Spleen (tissue), 11 donors: ENCODE results near the gene CASP8. TPM values are rescaled to one million over a fixed set of nuclear protein-coding genes. Genes with fewer than 3 reads are reported as not detected.

ENCODE experiments used
- DNase-seq: peaks from one replicate; pipeline ENCODE4 v3.0.0-alpha.2; 2020
- H3K27ac ChIP-seq, 8 donors: fragments of 200-600 bp; sonication (generic) in 7 of 8; 1 replicate in 4 of 8; 2 replicates in 4 of 8; pipeline versions ENCODE4 v1.5.0 to v1.8.0; 2016 to 2021; ENCODE audit warnings: inconsistent platforms in 4 of 8, mild to moderate bottlenecking in 4 of 8, moderate library complexity in 1 of 8
- H3K27me3 ChIP-seq, 7 donors: fragments of 200-600 bp; sonication (generic) in 6 of 7; replicated peaks in 1 of 7; 1 replicate in 4 of 7; 2 replicates in 3 of 7; pipeline versions ENCODE4 v1.5.0 to v1.8.0; 2016 to 2021; ENCODE audit warnings: inconsistent platforms in 3 of 7, mild to moderate bottlenecking in 1 of 7
- H3K36me3 ChIP-seq, 6 donors: fragments of 200-600 bp; sonication (generic) in 5 of 6; 1 replicate in 4 of 6; 2 replicates in 2 of 6; pipeline versions ENCODE4 v1.5.0 to v1.8.0; 2016 to 2021; ENCODE audit warnings: inconsistent platforms in 2 of 6
- H3K4me1 ChIP-seq, 6 donors: fragments of 200-600 bp; sonication (generic) in 5 of 6; 1 replicate in 3 of 6; 2 replicates in 3 of 6; pipeline versions ENCODE4 v1.5.0 to v1.8.0; 2016 to 2021; ENCODE audit warnings: inconsistent platforms in 3 of 6
- H3K4me3 ChIP-seq, 8 donors: fragments of 200-600 bp; sonication (generic) in 7 of 8; 1 replicate in 4 of 8; 2 replicates in 4 of 8; pipeline versions ENCODE4 v1.5.0 to v1.8.0; 2016 to 2021; ENCODE audit warnings: inconsistent platforms in 4 of 8, mild to moderate bottlenecking in 4 of 8, moderate library complexity in 2 of 8
- H3K9me3 ChIP-seq, 8 donors: fragments of 200-600 bp; sonication (generic) in 7 of 8; 1 replicate in 4 of 8; 2 replicates in 4 of 8; pipeline versions ENCODE4 v1.5.0 to v1.8.0; 2016 to 2021; ENCODE audit warnings: inconsistent platforms in 4 of 8
- POLR2A ChIP-seq, 3 donors: fragments of 450-650 bp; IDR thresholded peaks; one replicate each; pipeline ENCODE4 v1.5.1; 2017; ENCODE audit warnings: antibody characterized with exemption in 3 of 3, mild to moderate bottlenecking in 1 of 3
- POLR2AphosphoS5 ChIP-seq, 3 donors: sonication (generic); formaldehyde crosslinking; IDR thresholded peaks; one replicate each; pipeline ENCODE4 v1.5.1; 2017; ENCODE audit warnings: antibody characterized with exemption in 3 of 3
- WGBS, 5 donors: extraction: QIAGEN DNeasy Blood & Tissue Kit in 3 of 5; methylation state at CpG; one replicate each; pipeline versions ENCODE4 v1.1.5 to v1.1.7; 2013 to 2018; 5-methylcytosine and 5-hydroxymethylcytosine counted together
- intact Hi-C: fragments of 100-400 bp; cut with DNase I; formaldehyde crosslinking; loops from one replicate; pipeline ENCODE4 v1.15.0; 2023; ENCODE audit warnings: low total_unique reads
- polyA plus RNA-seq, 3 donors: library from polyadenylated mRNA; stranded (reverse); fragments of 200-250 nt; gene quantifications; one replicate each; pipeline ENCODE4 v1.2.1, GENCODE V29; 2013
- total RNA-seq, 7 donors: library from RNA; depleted of rRNA in 3 of 7; stranded (reverse); fragments of >200 nt in 3 of 7; fragmentation: NEBNext Ultra II Directional in 4 of 7; extraction: Animal tissue kit (Norgen Biotek cat#: 25700) in 4 of 7; gene quantifications; one replicate each; pipeline versions ENCODE4 v1.1.0 to v1.2.1, GENCODE V29; 2016 to 2021
- TF ChIP-seq, protein P1 (sequence below), 11 experiments: fragments of 200-600 bp in 7 of 11; fragments of 450-650 bp in 4 of 11; sonication (generic) in 4 of 11; IDR thresholded peaks in 8 of 11; conservative IDR thresholded peaks in 3 of 11; 1 replicate in 7 of 11; 2 replicates in 4 of 11; pipeline versions ENCODE4 v1.4.0 to v1.8.0; 2016 to 2021; ENCODE audit warnings: antibody characterized with exemption in 11 of 11, inconsistent platforms in 4 of 11, mild to moderate bottlenecking in 1 of 11
- donor health status: healthy with polysubstance abuse.
- donor health status: DM: no; HTN: no; CAD: no; lungs with moderate emphysema.
- donor health status: DM: no; HTN: no; CAD: no.
- donor health status: Bipolar disorder and iron deficiency.
- donor health status: healthy.
- donor health status: DM: no; HTN: no; CAD: no.
- donor health status: DM: yes; HTN: yes; CAD: no.

The CASP8 gene
- total and polyA plus RNA-seq, 10 donors = 20.3 to 100 (median 78.7) TPM

DNA sequence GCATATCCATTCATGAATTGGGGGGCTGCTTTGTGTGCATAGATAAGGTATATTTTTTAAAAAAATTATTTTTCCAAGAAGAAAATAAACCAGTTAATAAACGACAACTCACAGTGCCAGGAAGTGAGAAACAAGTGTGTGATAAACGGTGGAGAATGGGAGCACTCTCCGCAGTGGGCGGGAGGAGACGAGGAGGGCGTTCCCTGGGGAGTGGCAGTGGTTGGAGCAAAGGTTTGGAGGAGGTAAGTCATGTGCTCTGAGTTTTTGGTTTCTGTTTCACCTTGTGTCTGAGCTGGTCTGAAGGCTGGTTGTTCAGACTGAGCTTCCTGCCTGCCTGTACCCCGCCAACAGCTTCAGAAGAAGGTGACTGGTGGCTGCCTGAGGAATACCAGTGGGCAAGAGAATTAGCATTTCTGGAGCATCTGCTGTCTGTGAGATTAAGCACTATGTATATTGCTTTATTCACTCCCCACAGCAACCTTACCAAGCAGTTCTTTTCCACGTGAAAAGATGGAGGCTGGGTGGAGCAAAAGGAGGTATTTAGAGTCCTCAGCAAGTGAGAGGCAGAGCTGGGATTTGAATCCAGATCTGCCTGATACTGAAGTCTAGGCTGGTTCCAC is 27.0 kb upstream of the CASP8 start:
- Histone ChIP-seq H3K4me1 (peaks cover 40 to 81% (median 65%) of the 10 kb centered on the region in 6 donors), H3K4me3 (peak overlapping the region; percentile 53 to 83 (median 56)), H3K27me3 (no peaks in the 10 kb centered on the region), H3K27ac (peak overlapping the region; percentile 74 to 92 (median 89)), H3K36me3 (peaks cover 0 to 9% (median 0%) of the 10 kb centered on the region in 6 donors), H3K9me3 (no peaks in the 10 kb centered on the region)
- peak; percentile 93 for DNase-seq
- TF ChIP-seq, protein P1, sequence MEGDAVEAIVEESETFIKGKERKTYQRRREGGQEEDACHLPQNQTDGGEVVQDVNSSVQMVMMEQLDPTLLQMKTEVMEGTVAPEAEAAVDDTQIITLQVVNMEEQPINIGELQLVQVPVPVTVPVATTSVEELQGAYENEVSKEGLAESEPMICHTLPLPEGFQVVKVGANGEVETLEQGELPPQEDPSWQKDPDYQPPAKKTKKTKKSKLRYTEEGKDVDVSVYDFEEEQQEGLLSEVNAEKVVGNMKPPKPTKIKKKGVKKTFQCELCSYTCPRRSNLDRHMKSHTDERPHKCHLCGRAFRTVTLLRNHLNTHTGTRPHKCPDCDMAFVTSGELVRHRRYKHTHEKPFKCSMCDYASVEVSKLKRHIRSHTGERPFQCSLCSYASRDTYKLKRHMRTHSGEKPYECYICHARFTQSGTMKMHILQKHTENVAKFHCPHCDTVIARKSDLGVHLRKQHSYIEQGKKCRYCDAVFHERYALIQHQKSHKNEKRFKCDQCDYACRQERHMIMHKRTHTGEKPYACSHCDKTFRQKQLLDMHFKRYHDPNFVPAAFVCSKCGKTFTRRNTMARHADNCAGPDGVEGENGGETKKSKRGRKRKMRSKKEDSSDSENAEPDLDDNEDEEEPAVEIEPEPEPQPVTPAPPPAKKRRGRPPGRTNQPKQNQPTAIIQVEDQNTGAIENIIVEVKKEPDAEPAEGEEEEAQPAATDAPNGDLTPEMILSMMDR (IDR thresholded peaks at IDR 0.05 in 8 of 11, conservative IDR thresholded peaks at IDR 0.05 in 3 of 11) = peak in 5 of 11 experiments; percentile 9 to 39 (median 21)
- peak in 2 of 3 donors; percentile 17 to 69 for TF ChIP-seq POLR2A (IDR thresholded peaks at IDR 0.05)
- TF ChIP-seq POLR2AphosphoS5 (IDR thresholded peaks at IDR 0.05) = peak; percentile 3 to 93 (median 84)
- WGBS, 5 donors = 6 to 17% (median 8%) methylated on average over 8 of the region's 8 CpGs
- intact Hi-C loops = loop anchor here (2.0 kb wide), 1 partner anchor 51 kb away; the partner anchor contains the start of gene CASP10

GRCh38 chr2:201233812-201234662 is 26.3 kb upstream of the CASP8 start:
- H3K27ac ChIP-seq = peak overlapping the region; percentile 74 to 92 (median 89)

GRCh38 chr2:201234663-201235135 is 25.6 kb upstream of the CASP8 start:
- Histone ChIP-seq H3K27ac (peak overlapping the region in 7 of 8 donors; percentile 84 to 92 (median 89)), H3K9me3 (no peaks in the 10 kb centered on the region), H3K36me3 (peaks cover 0 to 18% (median 0%) of the 10 kb centered on the region in 6 donors), H3K4me1 (peaks cover 40 to 81% (median 70%) of the 10 kb centered on the region in 6 donors), H3K4me3 (peak overlapping the region; percentile 53 to 83 (median 56)), H3K27me3 (no peaks in the 10 kb centered on the region)
- intact Hi-C loops = no loop called here
- WGBS, 5 donors = 25 to 39% (median 32%) methylated on average over 3 of the region's 3 CpGs
- no peak for DNase-seq
- TF ChIP-seq, protein P1 (IDR thresholded peaks at IDR 0.05 in 8 of 11, conservative IDR thresholded peaks at IDR 0.05 in 3 of 11) = no peak

More at GRCh38 chr2:201233812-201234662, 26.3 kb upstream of the CASP8 start:
- Histone ChIP-seq H3K4me3 (peak overlapping the region; percentile 53 to 83 (median 56)), H3K36me3 (peaks cover 0 to 12% (median 0%) of the 10 kb centered on the region in 6 donors), H3K9me3 (no peaks in the 10 kb centered on the region), H3K27me3 (no peaks in the 10 kb centered on the region), H3K4me1 (peaks cover 40 to 78% (median 66%) of the 10 kb centered on the region in 6 donors)
- peak; percentile 83 for DNase-seq
- 21 to 37% (median 23%) methylated on average over 19 to 21 of the region's 21 CpGs for WGBS, 5 donors
- intact Hi-C loops = loop anchor here (2.0 kb wide), 1 partner anchor 51 kb away; the partner anchor contains the start of gene CASP10
- TF ChIP-seq POLR2A (IDR thresholded peaks at IDR 0.05) = no peak
- TF ChIP-seq, protein P1 (IDR thresholded peaks at IDR 0.05 in 8 of 11, conservative IDR thresholded peaks at IDR 0.05 in 3 of 11) = no peak
- no peak for TF ChIP-seq POLR2AphosphoS5 (IDR thresholded peaks at IDR 0.05)
